GM10847 (cell line): ENCODE data around the gene PEMT.

Source experiments
- POLR2A ChIP-seq: IDR thresholded peaks from 2 replicates; pipeline ENCODE4 v1.6.1; 2011; ENCODE audit not compliant: insufficient read length; ENCODE audit errors: extremely low read depth

PEMT gene

GRCh38 chr17:17492571-17492970, 98.9 kb downstream of the PEMT start:
- TF ChIP-seq POLR2A, result no peak

GRCh38 chr17:17492085-17492484, 99.4 kb downstream of the PEMT start:
- no peak for TF ChIP-seq POLR2A

- no peak for TF ChIP-seq POLR2A
Observed at GRCh38 chr17:17491546-17491988, 99.9 kb downstream of the PEMT start.

- no peak for TF ChIP-seq POLR2A
Observed at GRCh38 chr17:17491031-17491471, 100.5 kb downstream of the PEMT start.

- no peak for TF ChIP-seq POLR2A
Observed at GRCh38 chr17:17487998-17488397, 103.5 kb downstream of the PEMT start.

GRCh38 chr17:17485420-17485819, 106.1 kb downstream of the PEMT start:
- TF ChIP-seq POLR2A, result no peak

GRCh38 chr17:17484451-17484899, 107.0 kb downstream of the PEMT start:
- TF ChIP-seq POLR2A, result no peak

GRCh38 chr17:17481860-17482259, 109.6 kb downstream of the PEMT start:
- no peak for TF ChIP-seq POLR2A

GRCh38 chr17:17480593-17481148, 110.8 kb downstream of the PEMT start:
- no peak for TF ChIP-seq POLR2A

- no peak for TF ChIP-seq POLR2A
Observed at GRCh38 chr17:17479209-17479608, 112.3 kb downstream of the PEMT start.

- TF ChIP-seq POLR2A, result peak; percentile 71
Observed at GRCh38 chr17:17476865-17477467, 114.5 kb downstream of the PEMT start, which contains the start of gene MED9. TSS of gene MED9 (plus strand) at chr17:17477000. CDS start at chr17:17477042, 42 bp downstream.

GRCh38 chr17:17474341-17474740, 117.2 kb downstream of the PEMT start:
- no peak for TF ChIP-seq POLR2A

GRCh38 chr17:17472333-17472920, 119.1 kb downstream of the PEMT start:
- no peak for TF ChIP-seq POLR2A

- no peak for TF ChIP-seq POLR2A
Observed at GRCh38 chr17:17469996-17470395, 121.5 kb downstream of the PEMT start.

- no peak for TF ChIP-seq POLR2A
Observed at GRCh38 chr17:17469358-17469757, 122.2 kb downstream of the PEMT start.

GRCh38 chr17:17468217-17469010, 123.1 kb downstream of the PEMT start:
- TF ChIP-seq POLR2A, result no peak
